CD4-positive, alpha-beta memory T cell (primary cell): ENCODE data around the gene EMID1. TPM values are rescaled to one million over a fixed set of nuclear protein-coding genes. Genes with fewer than 3 reads are reported as not detected.

Source experiments
- CTCF ChIA-PET: fragments of 350-600 bp; sonication (Branson Sonifier 250); formaldehyde crosslinking; loops from one replicate; lab custom pipeline; 2021; ENCODE audit warnings: inconsistent platforms; ENCODE audit not compliant: partially characterized antibody; lab: Charles Lee
- POLR2A ChIA-PET: fragments of 350-600 bp; sonication (Branson Sonifier 250); formaldehyde crosslinking; loops from one replicate; lab custom pipeline; 2021; ENCODE audit not compliant: partially characterized antibody; lab: Charles Lee
- DNase-seq, 5 donors: peaks; one replicate each; pipeline versions ENCODE4 v3.0.0 to v3.0.0-alpha.2; 2020 to 2022; ENCODE audit warnings: mixed read lengths in 1 of 5
- H3K27ac ChIP-seq: one replicate; pipeline ENCODE4 v1.7.0; 2013; ENCODE audit warnings: low read depth, low read length
- H3K27me3 ChIP-seq: 2 replicates; pipeline ENCODE4 v1.7.0; 2013; ENCODE audit warnings: mild to moderate bottlenecking, low read length, moderate library complexity; ENCODE audit not compliant: insufficient read depth
- H3K36me3 ChIP-seq: 2 replicates; pipeline ENCODE4 v1.7.0; 2013; ENCODE audit warnings: mild to moderate bottlenecking, low read length, moderate library complexity; ENCODE audit not compliant: insufficient read depth
- H3K4me1 ChIP-seq: 2 replicates; pipeline ENCODE4 v1.7.0; 2013; ENCODE audit warnings: mild to moderate bottlenecking, low read length, moderate library complexity; ENCODE audit not compliant: insufficient read depth
- H3K4me3 ChIP-seq, 2 donors: one replicate each; pipeline ENCODE4 v1.7.0; 2013; ENCODE audit warnings: low read length in 2 of 2, mild to moderate bottlenecking in 1 of 2
- H3K9me3 ChIP-seq, 2 donors: one replicate each; pipeline ENCODE4 v1.7.0; 2013; ENCODE audit warnings: low read length in 2 of 2, control low read depth in 1 of 2; ENCODE audit not compliant: control insufficient read depth in 1 of 2
- H3K27ac Mint-ChIP-seq, 7 donors: one replicate each; pipeline ENCODE4 v1.8.0; 2020 to 2021; ENCODE audit warnings: mixed read lengths in 7 of 7, mild to moderate bottlenecking in 6 of 7, inconsistent platforms in 3 of 7, moderate library complexity in 3 of 7
- H3K27me3 Mint-ChIP-seq, 2 donors: one replicate each; pipeline ENCODE4 v1.8.0; 2020 to 2021; ENCODE audit warnings: mixed read lengths in 2 of 2
- H3K36me3 Mint-ChIP-seq, 2 donors: one replicate each; pipeline ENCODE4 v1.8.0; 2020 to 2021; ENCODE audit warnings: mixed read lengths in 2 of 2, inconsistent platforms in 1 of 2, mild to moderate bottlenecking in 1 of 2
- H3K4me1 Mint-ChIP-seq, 4 donors: one replicate each; pipeline ENCODE4 v1.8.0; 2020 to 2021; ENCODE audit warnings: mixed read lengths in 4 of 4, mild to moderate bottlenecking in 1 of 4
- H3K4me3 Mint-ChIP-seq, 8 donors: one replicate each; pipeline ENCODE4 v1.8.0; 2020 to 2021; ENCODE audit warnings: mixed read lengths in 8 of 8, mild to moderate bottlenecking in 7 of 8, moderate library complexity in 6 of 8, inconsistent platforms in 3 of 8
- H3K9me3 Mint-ChIP-seq, 8 donors: one replicate each; pipeline ENCODE4 v1.8.0; 2020 to 2021; ENCODE audit warnings: mixed read lengths in 8 of 8, mild to moderate bottlenecking in 5 of 8, inconsistent platforms in 3 of 8, moderate library complexity in 1 of 8
- intact Hi-C: fragments of 100-400 bp; cut with micrococcal nuclease; formaldehyde crosslinking; loops from one replicate; pipeline ENCODE4 v1.15.1; 2023
- polyA plus RNA-seq, 2 donors: library from polyadenylated mRNA; unstranded; fragments of 300-500 nt; fragmentation: Illumina TruSeq; gene quantifications; one replicate each; pipeline ENCODE4 v1.2.3, GENCODE V29; 2021
- total RNA-seq, 2 experiments: library from RNA; stranded (reverse); gene quantifications; one replicate each; pipeline ENCODE4 v1.2.3, GENCODE V29; 2021

Gene EMID1
- total and polyA plus RNA-seq, 4 experiments from 2014 or later = 0.11 TPM; not detected in 3

GRCh38 chr22:29300467-29300806 lies 94.7 kb downstream of the EMID1 start:
- no peaks in the 10 kb centered on the region for H3K4me1 ChIP-seq
- no peaks in the 10 kb centered on the region for H3K9me3 ChIP-seq
- H3K27ac ChIP-seq = no peak overlapping the region
- DNase-seq = no peak
- H3K36me3 ChIP-seq = peaks cover 49% of the 10 kb centered on the region
- ChIA-PET POLR2A (interaction anchor here (0.7 kb wide), 1 partner anchor 12 kb away, joined by 3 read pairs; no protein-coding TSS in a partner anchor), CTCF (no interaction called here)
- H3K27me3 ChIP-seq = no peaks in the 10 kb centered on the region
- intact Hi-C loops = no loop called here
- Mint-ChIP-seq H3K9me3 (no peaks in the 10 kb centered on the region), H3K4me1 (peaks cover 0 to 8% (median 6%) of the 10 kb centered on the region in 4 donors), H3K27me3 (peaks cover 0 to 3% of the 10 kb centered on the region in 2 donors), H3K36me3 (peaks cover 40 to 54% of the 10 kb centered on the region in 2 donors), H3K4me3 (no peak overlapping the region), H3K27ac (peak overlapping the region in 1 of 7 donors; percentile 62)
- no peak overlapping the region for H3K4me3 ChIP-seq

GRCh38 chr22:29300807-29301601 lies 95.3 kb downstream of the EMID1 start:
- intact Hi-C loops = no loop called here
- Histone ChIP-seq H3K36me3 (peaks cover 43% of the 10 kb centered on the region), H3K27ac (no peak overlapping the region), H3K4me1 (peaks cover 3% of the 10 kb centered on the region), H3K9me3 (no peaks in the 10 kb centered on the region), H3K27me3 (no peaks in the 10 kb centered on the region), H3K4me3 (no peak overlapping the region)
- Mint-ChIP-seq H3K27ac (peak overlapping the region in 6 of 7 donors; percentile 29 to 90 (median 74)), H3K36me3 (peaks cover 36 to 48% of the 10 kb centered on the region in 2 donors), H3K27me3 (peaks cover 0 to 4% of the 10 kb centered on the region in 2 donors), H3K4me3 (no peak overlapping the region), H3K4me1 (peaks cover 2 to 11% (median 8%) of the 10 kb centered on the region in 4 donors), H3K9me3 (no peaks in the 10 kb centered on the region)
- ChIA-PET CTCF (no interaction called here), POLR2A (interaction anchor here (0.7 kb wide), 1 partner anchor 13 kb away, joined by 3 read pairs; no protein-coding TSS in a partner anchor)
- no peak for DNase-seq

- Mint-ChIP-seq H3K36me3 (peaks cover 31 to 40% of the 10 kb centered on the region in 2 donors), H3K4me3 (no peak overlapping the region)
- intact Hi-C loops = no loop called here
These were observed 96.2 kb downstream of the EMID1 start for GRCh38 chr22:29301716-29302401.

GRCh38 chr22:29302402-29302680 lies 96.6 kb downstream of the EMID1 start:
- Mint-ChIP-seq H3K4me3 (no peak overlapping the region), H3K27me3 (peaks cover 0 to 4% of the 10 kb centered on the region in 2 donors), H3K36me3 (peaks cover 26 to 35% of the 10 kb centered on the region in 2 donors), H3K27ac (peak overlapping the region in 1 of 7 donors; percentile 57), H3K4me1 (peaks cover 4 to 18% (median 11%) of the 10 kb centered on the region in 4 donors), H3K9me3 (no peaks in the 10 kb centered on the region)
- CTCF ChIA-PET = no interaction called here
- POLR2A ChIA-PET = no interaction called here
- Histone ChIP-seq H3K4me3 (no peak overlapping the region), H3K9me3 (no peaks in the 10 kb centered on the region), H3K27me3 (no peaks in the 10 kb centered on the region), H3K36me3 (peaks cover 30% of the 10 kb centered on the region), H3K27ac (no peak overlapping the region), H3K4me1 (peaks cover 8% of the 10 kb centered on the region)
- DNase-seq = no peak
- intact Hi-C loops = no loop called here

More at GRCh38 chr22:29301716-29302401, 96.2 kb downstream of the EMID1 start:
- peaks cover 35% of the 10 kb centered on the region for H3K36me3 ChIP-seq
- no peaks in the 10 kb centered on the region for H3K27me3 ChIP-seq
- H3K4me1 Mint-ChIP-seq = peaks cover 4 to 16% (median 11%) of the 10 kb centered on the region in 4 donors
- no peaks in the 10 kb centered on the region for H3K9me3 Mint-ChIP-seq
- H3K4me1 ChIP-seq = peaks cover 6% of the 10 kb centered on the region
- no peak for DNase-seq
- ChIA-PET CTCF (no interaction called here), POLR2A (no interaction called here)
- no peak overlapping the region for H3K4me3 ChIP-seq
- peaks cover 0 to 4% of the 10 kb centered on the region in 2 donors for H3K27me3 Mint-ChIP-seq
- no peak overlapping the region for H3K27ac ChIP-seq
- H3K9me3 ChIP-seq = no peaks in the 10 kb centered on the region
- H3K27ac Mint-ChIP-seq = peak overlapping the region in 3 of 7 donors; percentile 30 to 88 (median 57)

DNA sequence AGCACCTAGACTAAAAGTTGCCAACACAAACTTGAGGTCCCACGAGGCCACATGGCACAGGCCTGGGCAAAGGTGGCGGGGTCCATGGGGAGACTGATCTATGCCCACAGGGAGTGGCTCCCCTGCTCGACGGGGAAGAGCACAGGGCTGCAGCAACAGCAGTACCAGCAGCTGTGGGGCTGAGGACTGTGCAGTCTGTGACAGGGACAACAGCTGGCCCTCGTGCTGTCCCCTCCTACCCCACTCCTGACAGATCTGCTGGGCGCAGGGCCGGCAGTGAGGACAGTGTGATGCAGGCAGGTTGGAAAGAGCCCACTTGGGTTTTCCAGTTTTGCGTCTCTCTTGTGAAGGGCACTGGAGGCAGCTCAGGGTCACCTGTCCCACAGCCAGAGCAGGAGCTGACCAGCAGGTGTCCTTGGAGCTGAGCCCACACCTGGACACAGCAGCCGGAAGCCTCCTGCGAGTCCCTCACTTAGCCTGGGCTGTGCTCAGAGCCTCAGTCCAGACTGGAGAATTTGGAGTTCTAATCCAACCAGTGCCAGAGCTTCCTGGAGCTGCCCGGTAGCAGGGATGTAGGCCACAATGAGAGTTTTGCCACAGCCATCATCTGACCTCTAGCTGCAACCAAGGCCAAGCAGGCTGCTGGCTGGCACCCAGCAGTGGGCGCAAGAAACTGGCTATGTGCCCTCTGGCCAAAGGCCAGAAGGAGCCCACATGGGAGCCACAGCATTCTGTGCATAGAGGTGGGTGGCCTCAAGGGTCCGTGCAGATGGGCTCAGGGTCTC lies 97.2 kb downstream of the EMID1 start:
- Mint-ChIP-seq H3K4me1 (peaks cover 4 to 22% (median 10%) of the 10 kb centered on the region in 4 donors), H3K36me3 (peaks cover 21 to 30% of the 10 kb centered on the region in 2 donors), H3K27ac (no peak overlapping the region), H3K27me3 (peaks cover 0 to 4% of the 10 kb centered on the region in 2 donors), H3K4me3 (no peak overlapping the region), H3K9me3 (no peaks in the 10 kb centered on the region)
- Histone ChIP-seq H3K4me3 (no peak overlapping the region), H3K27me3 (no peaks in the 10 kb centered on the region), H3K4me1 (peaks cover 11% of the 10 kb centered on the region), H3K27ac (no peak overlapping the region), H3K9me3 (no peaks in the 10 kb centered on the region), H3K36me3 (peaks cover 25% of the 10 kb centered on the region)
- intact Hi-C loops = no loop called here
- DNase-seq = no peak
- CTCF ChIA-PET = no interaction called here
- POLR2A ChIA-PET = interaction anchor here (0.7 kb wide), 1 partner anchor 35 kb away, joined by 3 read pairs; the partner anchor contains the start of gene EWSR1

GRCh38 chr22:29305836-29306174 lies 100.1 kb downstream of the EMID1 start:
- CTCF ChIA-PET = interaction anchor here (0.7 to 1.9 kb wide), 2 partner anchors 11 to 195 kb away, joined by 3 to 4 read pairs; no protein-coding TSS in a partner anchor
- H3K9me3 ChIP-seq = no peaks in the 10 kb centered on the region
- peaks cover 10 to 40% (median 17%) of the 10 kb centered on the region in 4 donors for H3K4me1 Mint-ChIP-seq
- no peak for DNase-seq
- no peaks in the 10 kb centered on the region for H3K27me3 ChIP-seq
- H3K27ac Mint-ChIP-seq = peak overlapping the region in 2 of 7 donors; percentile 24 to 36
- no peaks in the 10 kb centered on the region for H3K9me3 Mint-ChIP-seq
- H3K4me1 ChIP-seq = peaks cover 23% of the 10 kb centered on the region
- peak overlapping the region; percentile 75 to 86 (median 83) for H3K4me3 Mint-ChIP-seq
- peaks cover 1% of the 10 kb centered on the region for H3K36me3 ChIP-seq
- peak overlapping the region; percentile 42 to 66 for H3K4me3 ChIP-seq
- peaks cover 4% of the 10 kb centered on the region in 2 donors for H3K36me3 Mint-ChIP-seq
- intact Hi-C loops = no loop called here
- POLR2A ChIA-PET = interaction anchor here (0.5 kb wide), 1 partner anchor 508 kb away, joined by 4 read pairs; no protein-coding TSS in a partner anchor
- H3K27me3 Mint-ChIP-seq = peaks cover 0 to 4% of the 10 kb centered on the region in 2 donors
- H3K27ac ChIP-seq = no peak overlapping the region
